HG03175 (cell line): Measurements from ENCODE around the gene C11orf68.

Experiments
- ATAC-seq: cut with Tn5 transposase; IDR thresholded peaks from one replicate; pipeline ENCODE4 v1.9.1; 2021; ENCODE audit warnings: mild to moderate bottlenecking, moderate library complexity; ENCODE audit not compliant: unreplicated experiment

C11orf68 gene

GRCh38 chr11:65872586-65873317, 46.1 kb downstream of the C11orf68 start, which contains the start of gene EFEMP2:
Gene EFEMP2, minus strand, starts transcription at chr11:65872800. Its CDS starts 446 bp downstream, at chr11:65872354.
- ATAC-seq, result no peak

- no peak for ATAC-seq
Observed at GRCh38 chr11:65871811-65872548, 46.9 kb downstream of the C11orf68 start.

GRCh38 chr11:65870706-65871681, 47.9 kb downstream of the C11orf68 start:
- no peak for ATAC-seq

GRCh38 chr11:65870307-65870658, 48.6 kb downstream of the C11orf68 start:
- ATAC-seq, result no peak

- ATAC-seq, result no peak
Observed at GRCh38 chr11:65869643-65870306, 49.1 kb downstream of the C11orf68 start.

GRCh38 chr11:65868907-65869306, 50.0 kb downstream of the C11orf68 start:
- no peak for ATAC-seq

GRCh38 chr11:65868076-65868667, 50.7 kb downstream of the C11orf68 start:
- no peak for ATAC-seq

- no peak for ATAC-seq
Observed at GRCh38 chr11:65867284-65868071, 51.4 kb downstream of the C11orf68 start.
